ENCODE results near the gene SLC33A1.

DNA sequence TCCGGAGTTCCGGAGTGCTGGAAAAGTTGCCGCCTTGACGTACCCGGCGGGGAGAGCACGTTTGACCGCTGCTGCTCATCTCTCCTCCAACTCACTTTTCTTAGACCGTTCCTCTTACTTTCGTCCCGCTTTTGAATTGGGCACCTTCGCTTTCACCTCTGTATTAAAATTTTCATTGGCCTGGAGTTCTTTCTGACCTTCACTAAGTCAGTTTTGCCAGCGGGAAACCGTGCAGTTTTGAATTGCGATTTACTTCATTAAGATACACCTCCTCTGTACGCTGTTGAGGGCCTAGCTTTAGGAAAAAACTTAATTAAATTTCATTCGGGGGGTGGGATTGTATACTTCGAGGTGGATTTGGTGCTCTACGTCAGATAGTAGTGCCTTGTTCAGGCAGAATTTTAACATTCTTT, 17.5 kb upstream of the SLC33A1 start:
- TF ChIP-seq POLR2A (IDR thresholded peaks at IDR 0.05; ENCODE audit: control extremely low read depth in 1 of 2, low read depth in 2 of 2, low read length in 2 of 2) (no peak), RAD21 (IDR thresholded peaks at IDR 0.05 in 1 of 2, conservative IDR thresholded peaks at IDR 0.05 in 1 of 2; ENCODE audit: low read depth in 2 of 2, low read length in 2 of 2) (no peak), RXRA (IDR thresholded peaks at IDR 0.05; ENCODE audit: insufficient read depth, low read depth, low read length) (no peak), EP300 (IDR thresholded peaks at IDR 0.05; ENCODE audit: borderline replicate concordance in 1 of 2, low read depth in 2 of 2, low read length in 2 of 2) (no peak), EZH2 (IDR thresholded peaks at IDR 0.05; ENCODE audit: low read depth, low read length, severe bottlenecking) (no peak), POLR2AphosphoS5 (IDR thresholded peaks at IDR 0.05; ENCODE audit: low read depth, low read length) (no peak), PHF8 (conservative IDR thresholded peaks at IDR 0.05; ENCODE audit: low read depth, low read length) (no peak), TAF1 (IDR thresholded peaks at IDR 0.05; ENCODE audit: low read depth, low read length) (no peak), YY1 (IDR thresholded peaks at IDR 0.05; ENCODE audit: low read depth, low read length) (no peak)
- TF ChIP-seq, protein P1, sequence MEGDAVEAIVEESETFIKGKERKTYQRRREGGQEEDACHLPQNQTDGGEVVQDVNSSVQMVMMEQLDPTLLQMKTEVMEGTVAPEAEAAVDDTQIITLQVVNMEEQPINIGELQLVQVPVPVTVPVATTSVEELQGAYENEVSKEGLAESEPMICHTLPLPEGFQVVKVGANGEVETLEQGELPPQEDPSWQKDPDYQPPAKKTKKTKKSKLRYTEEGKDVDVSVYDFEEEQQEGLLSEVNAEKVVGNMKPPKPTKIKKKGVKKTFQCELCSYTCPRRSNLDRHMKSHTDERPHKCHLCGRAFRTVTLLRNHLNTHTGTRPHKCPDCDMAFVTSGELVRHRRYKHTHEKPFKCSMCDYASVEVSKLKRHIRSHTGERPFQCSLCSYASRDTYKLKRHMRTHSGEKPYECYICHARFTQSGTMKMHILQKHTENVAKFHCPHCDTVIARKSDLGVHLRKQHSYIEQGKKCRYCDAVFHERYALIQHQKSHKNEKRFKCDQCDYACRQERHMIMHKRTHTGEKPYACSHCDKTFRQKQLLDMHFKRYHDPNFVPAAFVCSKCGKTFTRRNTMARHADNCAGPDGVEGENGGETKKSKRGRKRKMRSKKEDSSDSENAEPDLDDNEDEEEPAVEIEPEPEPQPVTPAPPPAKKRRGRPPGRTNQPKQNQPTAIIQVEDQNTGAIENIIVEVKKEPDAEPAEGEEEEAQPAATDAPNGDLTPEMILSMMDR (IDR thresholded peaks at IDR 0.05; ENCODE audit: control extremely low read depth in 1 of 3, insufficient read depth in 1 of 3, low read depth in 1 of 3, low read length in 3 of 3): no peak
- TF ChIP-seq, protein P2, sequence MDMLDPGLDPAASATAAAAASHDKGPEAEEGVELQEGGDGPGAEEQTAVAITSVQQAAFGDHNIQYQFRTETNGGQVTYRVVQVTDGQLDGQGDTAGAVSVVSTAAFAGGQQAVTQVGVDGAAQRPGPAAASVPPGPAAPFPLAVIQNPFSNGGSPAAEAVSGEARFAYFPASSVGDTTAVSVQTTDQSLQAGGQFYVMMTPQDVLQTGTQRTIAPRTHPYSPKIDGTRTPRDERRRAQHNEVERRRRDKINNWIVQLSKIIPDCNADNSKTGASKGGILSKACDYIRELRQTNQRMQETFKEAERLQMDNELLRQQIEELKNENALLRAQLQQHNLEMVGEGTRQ (IDR thresholded peaks at IDR 0.05; ENCODE audit: low read length): no peak
